ENCODE results near the gene MYNN. TPM values are rescaled to one million over a fixed set of nuclear protein-coding genes. Genes with fewer than 3 reads are reported as not detected.

Gene MYNN
- total RNA-seq, 1 donor from 2014 or later, result 12.4 TPM

- TF ChIP-seq, protein P1, sequence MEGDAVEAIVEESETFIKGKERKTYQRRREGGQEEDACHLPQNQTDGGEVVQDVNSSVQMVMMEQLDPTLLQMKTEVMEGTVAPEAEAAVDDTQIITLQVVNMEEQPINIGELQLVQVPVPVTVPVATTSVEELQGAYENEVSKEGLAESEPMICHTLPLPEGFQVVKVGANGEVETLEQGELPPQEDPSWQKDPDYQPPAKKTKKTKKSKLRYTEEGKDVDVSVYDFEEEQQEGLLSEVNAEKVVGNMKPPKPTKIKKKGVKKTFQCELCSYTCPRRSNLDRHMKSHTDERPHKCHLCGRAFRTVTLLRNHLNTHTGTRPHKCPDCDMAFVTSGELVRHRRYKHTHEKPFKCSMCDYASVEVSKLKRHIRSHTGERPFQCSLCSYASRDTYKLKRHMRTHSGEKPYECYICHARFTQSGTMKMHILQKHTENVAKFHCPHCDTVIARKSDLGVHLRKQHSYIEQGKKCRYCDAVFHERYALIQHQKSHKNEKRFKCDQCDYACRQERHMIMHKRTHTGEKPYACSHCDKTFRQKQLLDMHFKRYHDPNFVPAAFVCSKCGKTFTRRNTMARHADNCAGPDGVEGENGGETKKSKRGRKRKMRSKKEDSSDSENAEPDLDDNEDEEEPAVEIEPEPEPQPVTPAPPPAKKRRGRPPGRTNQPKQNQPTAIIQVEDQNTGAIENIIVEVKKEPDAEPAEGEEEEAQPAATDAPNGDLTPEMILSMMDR (IDR thresholded peaks at IDR 0.05; ENCODE audit: borderline replicate concordance), result no peak
- intact Hi-C loops (cut with micrococcal nuclease), result no loop called here
- H3K27ac ChIP-seq (replicated peaks), result no peak overlapping the region
Observed at GRCh38 chr3:169780742-169781141, 7.5 kb downstream of the MYNN start.

GRCh38 chr3:169781209-169781855 is 8.1 kb downstream of the MYNN start:
- Histone ChIP-seq H3K27ac (replicated peaks) (no peak overlapping the region), H3K9me3 (replicated peaks) (no peaks in the 10 kb centered on the region), H3K27me3 (ENCODE audit: low read depth) (no peaks in the 10 kb centered on the region), H3K4me1 (peaks cover 30% of the 10 kb centered on the region), H3K4me3 (no peak overlapping the region), H3K36me3 (peaks cover 94% of the 10 kb centered on the region)
- TF ChIP-seq, protein P1 (IDR thresholded peaks at IDR 0.05; ENCODE audit: borderline replicate concordance), result no peak
- DNase-seq, result no peak
- intact Hi-C loops (cut with micrococcal nuclease), result no loop called here

More at GRCh38 chr3:169780742-169781141, 7.5 kb downstream of the MYNN start:
- peaks cover 94% of the 10 kb centered on the region for H3K36me3 ChIP-seq
- no peaks in the 10 kb centered on the region for H3K27me3 ChIP-seq (ENCODE audit: low read depth)
- no peaks in the 10 kb centered on the region for H3K9me3 ChIP-seq (replicated peaks)
- peaks cover 36% of the 10 kb centered on the region for H3K4me1 ChIP-seq
- no peak for DNase-seq
- H3K4me3 ChIP-seq, result no peak overlapping the region

- H3K27me3 ChIP-seq (ENCODE audit: low read depth), result no peaks in the 10 kb centered on the region
- intact Hi-C loops (cut with micrococcal nuclease), result no loop called here
- TF ChIP-seq, protein P1 (IDR thresholded peaks at IDR 0.05; ENCODE audit: borderline replicate concordance), result no peak
- H3K9me3 ChIP-seq (replicated peaks), result no peaks in the 10 kb centered on the region
- no peak overlapping the region for H3K27ac ChIP-seq (replicated peaks)
- H3K4me1 ChIP-seq, result peaks cover 3% of the 10 kb centered on the region
- DNase-seq, result no peak
- no peak overlapping the region for H3K4me3 ChIP-seq
- H3K36me3 ChIP-seq, result peaks cover 75% of the 10 kb centered on the region
Observed at GRCh38 chr3:169787120-169787519, 13.9 kb downstream of the MYNN start.

- no peaks in the 10 kb centered on the region for H3K9me3 ChIP-seq (replicated peaks)
- H3K4me1 ChIP-seq, result no peaks in the 10 kb centered on the region
- H3K27me3 ChIP-seq (ENCODE audit: low read depth), result no peaks in the 10 kb centered on the region
- intact Hi-C loops (cut with micrococcal nuclease), result no loop called here
- TF ChIP-seq, protein P1 (IDR thresholded peaks at IDR 0.05; ENCODE audit: borderline replicate concordance), result no peak
- no peak for DNase-seq
- H3K36me3 ChIP-seq, result peaks cover 73% of the 10 kb centered on the region
- H3K4me3 ChIP-seq, result no peak overlapping the region
- H3K27ac ChIP-seq (replicated peaks), result no peak overlapping the region
Observed at GRCh38 chr3:169787791-169788190, 14.6 kb downstream of the MYNN start.

- Histone ChIP-seq H3K4me1 (no peaks in the 10 kb centered on the region), H3K4me3 (no peak overlapping the region), H3K27me3 (ENCODE audit: low read depth) (no peaks in the 10 kb centered on the region), H3K36me3 (peaks cover 56% of the 10 kb centered on the region), H3K27ac (replicated peaks) (no peak overlapping the region), H3K9me3 (replicated peaks) (no peaks in the 10 kb centered on the region)
- intact Hi-C loops (cut with micrococcal nuclease), result no loop called here
- no peak for DNase-seq
- TF ChIP-seq, protein P1 (IDR thresholded peaks at IDR 0.05; ENCODE audit: borderline replicate concordance), result no peak
Observed at GRCh38 chr3:169790219-169790618, 17.0 kb downstream of the MYNN start.
